ENCODE data around the gene FBRSL1. TPM values are rescaled to one million over a fixed set of nuclear protein-coding genes. Genes with fewer than 3 reads are reported as not detected.

The FBRSL1 gene
- polyA plus RNA-seq, 3 donors = 0.39 to 28.7 (median 0.74) TPM

- H3K9ac ChIP-seq (ENCODE audit: insufficient read depth, low read length, poor library complexity, severe bottlenecking) = no peak overlapping the region
- 100% methylated on average over 12 of the region's 12 CpGs for WGBS (ENCODE audit: insufficient coverage)
- no peak overlapping the region for H3K4me2 ChIP-seq (replicated peaks; ENCODE audit: extremely low read depth, low read length, poor library complexity, severe bottlenecking)
- Mint-ChIP-seq H3K36me3 (peaks cover 0 to 3% of the 10 kb centered on the region in 2 donors), H3K4me3 (no peak overlapping the region), H3K9me3 (peaks cover 0 to 2% (median 0%) of the 10 kb centered on the region in 7 donors), H3K27ac (peak overlapping the region in 1 of 7 donors; percentile 13), H3K27me3 (ENCODE audit: low read depth in 3 of 3) (no peaks in the 10 kb centered on the region), H3K4me1 (peaks cover 51% of the 10 kb centered on the region)
- TF ChIP-seq, protein P1, sequence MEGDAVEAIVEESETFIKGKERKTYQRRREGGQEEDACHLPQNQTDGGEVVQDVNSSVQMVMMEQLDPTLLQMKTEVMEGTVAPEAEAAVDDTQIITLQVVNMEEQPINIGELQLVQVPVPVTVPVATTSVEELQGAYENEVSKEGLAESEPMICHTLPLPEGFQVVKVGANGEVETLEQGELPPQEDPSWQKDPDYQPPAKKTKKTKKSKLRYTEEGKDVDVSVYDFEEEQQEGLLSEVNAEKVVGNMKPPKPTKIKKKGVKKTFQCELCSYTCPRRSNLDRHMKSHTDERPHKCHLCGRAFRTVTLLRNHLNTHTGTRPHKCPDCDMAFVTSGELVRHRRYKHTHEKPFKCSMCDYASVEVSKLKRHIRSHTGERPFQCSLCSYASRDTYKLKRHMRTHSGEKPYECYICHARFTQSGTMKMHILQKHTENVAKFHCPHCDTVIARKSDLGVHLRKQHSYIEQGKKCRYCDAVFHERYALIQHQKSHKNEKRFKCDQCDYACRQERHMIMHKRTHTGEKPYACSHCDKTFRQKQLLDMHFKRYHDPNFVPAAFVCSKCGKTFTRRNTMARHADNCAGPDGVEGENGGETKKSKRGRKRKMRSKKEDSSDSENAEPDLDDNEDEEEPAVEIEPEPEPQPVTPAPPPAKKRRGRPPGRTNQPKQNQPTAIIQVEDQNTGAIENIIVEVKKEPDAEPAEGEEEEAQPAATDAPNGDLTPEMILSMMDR (IDR thresholded peaks at IDR 0.05) = no peak
- H3K36me3 ChIP-seq (replicated peaks in 1 of 2; ENCODE audit: control insufficient read depth in 1 of 2, insufficient read depth in 2 of 2, low read length in 2 of 2) = peaks cover 0 to 3% of the 10 kb centered on the region in 2 donors
- peaks cover 100% of the 10 kb centered on the region for H4K20me1 ChIP-seq (ENCODE audit: insufficient read depth, low read length)
- H3K27me3 ChIP-seq (ENCODE audit: control insufficient read depth in 2 of 2, insufficient read depth in 2 of 2, low read length in 2 of 2) = no peaks in the 10 kb centered on the region
- no peak overlapping the region for H2AFZ ChIP-seq (ENCODE audit: insufficient read depth, low read depth, low read length, poor library complexity, severe bottlenecking)
- H3K27ac ChIP-seq (ENCODE audit: low read depth in 1 of 2, low read length in 2 of 2) = no peak overlapping the region
- no peak overlapping the region for H3K4me3 ChIP-seq (replicated peaks in 1 of 3; ENCODE audit: low read depth in 2 of 3, low read length in 3 of 3)
- no peaks in the 10 kb centered on the region for H3K9me3 ChIP-seq (replicated peaks in 1 of 2; ENCODE audit: control insufficient read depth in 1 of 2, insufficient read depth in 1 of 2, low read length in 2 of 2)
- H3K4me1 ChIP-seq (ENCODE audit: control insufficient read depth in 1 of 2, insufficient read depth in 2 of 2, low read length in 2 of 2) = peaks cover 28 to 58% of the 10 kb centered on the region in 2 donors
- intact Hi-C loops (cut with micrococcal nuclease) = loop anchor here (10.0 kb wide), 3 partner anchors 304 to 1624 kb away; partner anchors contain the start of genes DDX51 (in 1 of the 2), NOC4L (in 1 of the 2) and RAN (in 1 of the 2)
- peaks cover 99% of the 10 kb centered on the region for H3K79me2 ChIP-seq (ENCODE audit: insufficient read depth, low read length)
- DNase-seq = no peak
Measured at GRCh38 chr12:132498931-132499330, 9.0 kb downstream of the FBRSL1 start.

DNA sequence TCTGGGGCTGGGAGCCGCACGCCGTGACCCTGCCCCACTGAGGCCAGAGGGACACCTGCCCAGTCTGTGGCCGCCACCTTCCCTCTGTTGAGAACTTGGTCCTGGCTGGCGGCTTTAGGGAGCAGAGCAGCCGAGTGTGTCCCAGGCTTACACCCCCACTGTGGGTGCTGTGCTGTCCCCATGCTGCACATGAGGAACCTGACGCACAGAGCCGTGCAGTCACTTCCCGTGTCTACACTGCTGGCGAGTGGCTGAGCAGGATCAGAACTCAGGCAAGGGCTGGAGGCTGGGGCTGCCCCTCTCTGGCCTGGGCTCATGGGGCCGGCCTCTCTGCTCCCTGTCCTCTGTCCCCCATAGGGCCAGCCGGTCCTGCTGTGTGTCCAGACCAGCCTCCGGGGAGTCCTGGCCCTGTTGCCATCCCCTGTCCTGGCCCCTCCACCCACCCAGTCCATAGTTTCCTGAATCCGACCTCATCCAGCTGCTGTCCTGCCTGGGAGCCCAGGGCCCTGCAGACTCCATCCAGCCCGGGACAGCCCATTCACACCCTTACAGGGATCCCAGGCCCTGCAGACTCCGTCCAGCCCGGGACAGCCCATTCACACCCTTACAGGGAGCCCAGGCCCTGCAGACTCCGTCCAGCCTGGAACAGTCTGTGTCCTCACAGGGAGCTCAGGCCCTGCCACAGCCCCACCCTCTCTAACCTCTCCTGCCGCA, 10.3 kb downstream of the FBRSL1 start:
- H3K4me1 Mint-ChIP-seq = peaks cover 51% of the 10 kb centered on the region
- 85% methylated on average over 19 of the region's 19 CpGs for WGBS (ENCODE audit: insufficient coverage)
- H4K20me1 ChIP-seq (ENCODE audit: insufficient read depth, low read length) = peaks cover 100% of the 10 kb centered on the region
- H3K27me3 ChIP-seq (ENCODE audit: control insufficient read depth in 2 of 2, insufficient read depth in 2 of 2, low read length in 2 of 2) = no peaks in the 10 kb centered on the region
- H3K4me2 ChIP-seq (replicated peaks; ENCODE audit: extremely low read depth, low read length, poor library complexity, severe bottlenecking) = no peak overlapping the region
- H3K79me2 ChIP-seq (ENCODE audit: insufficient read depth, low read length) = peaks cover 99% of the 10 kb centered on the region
- H3K4me3 Mint-ChIP-seq = no peak overlapping the region
- H2AFZ ChIP-seq (ENCODE audit: insufficient read depth, low read depth, low read length, poor library complexity, severe bottlenecking) = no peak overlapping the region
- peaks cover 31 to 58% of the 10 kb centered on the region in 2 donors for H3K4me1 ChIP-seq (ENCODE audit: control insufficient read depth in 1 of 2, insufficient read depth in 2 of 2, low read length in 2 of 2)
- H3K9ac ChIP-seq (ENCODE audit: insufficient read depth, low read length, poor library complexity, severe bottlenecking) = no peak overlapping the region
- TF ChIP-seq, protein P1 (IDR thresholded peaks at IDR 0.05) = no peak
- no peaks in the 10 kb centered on the region for H3K9me3 ChIP-seq (replicated peaks in 1 of 2; ENCODE audit: control insufficient read depth in 1 of 2, insufficient read depth in 1 of 2, low read length in 2 of 2)
- H3K36me3 Mint-ChIP-seq = peaks cover 0 to under 1% of the 10 kb centered on the region in 2 donors
- peak overlapping the region in 3 of 7 donors; percentile 1 to 61 (median 9) for H3K27ac Mint-ChIP-seq
- H3K36me3 ChIP-seq (replicated peaks in 1 of 2; ENCODE audit: control insufficient read depth in 1 of 2, insufficient read depth in 2 of 2, low read length in 2 of 2) = no peaks in the 10 kb centered on the region
- H3K9me3 Mint-ChIP-seq = no peaks in the 10 kb centered on the region
- no peak overlapping the region for H3K27ac ChIP-seq (ENCODE audit: low read depth in 1 of 2, low read length in 2 of 2)
- H3K27me3 Mint-ChIP-seq (ENCODE audit: low read depth in 3 of 3) = no peaks in the 10 kb centered on the region
- no peak overlapping the region for H3K4me3 ChIP-seq (replicated peaks in 1 of 3; ENCODE audit: low read depth in 2 of 3, low read length in 3 of 3)
- intact Hi-C loops (cut with micrococcal nuclease) = loop anchor here (10.0 kb wide), 2 partner anchors 325 to 415 kb away; partner anchors contain the start of gene GOLGA3 (in 1 of the 2)
- DNase-seq = no peak
